Measurements from ENCODE around the gene FANK1. TPM values are rescaled to one million over a fixed set of nuclear protein-coding genes. Genes with fewer than 3 reads are reported as not detected.

Gene FANK1
- total and polyA plus RNA-seq, 2 donors (not counting 1 experiment from before 2014, with no cell fraction given), result 0.13 TPM; not detected in 1

DNA sequence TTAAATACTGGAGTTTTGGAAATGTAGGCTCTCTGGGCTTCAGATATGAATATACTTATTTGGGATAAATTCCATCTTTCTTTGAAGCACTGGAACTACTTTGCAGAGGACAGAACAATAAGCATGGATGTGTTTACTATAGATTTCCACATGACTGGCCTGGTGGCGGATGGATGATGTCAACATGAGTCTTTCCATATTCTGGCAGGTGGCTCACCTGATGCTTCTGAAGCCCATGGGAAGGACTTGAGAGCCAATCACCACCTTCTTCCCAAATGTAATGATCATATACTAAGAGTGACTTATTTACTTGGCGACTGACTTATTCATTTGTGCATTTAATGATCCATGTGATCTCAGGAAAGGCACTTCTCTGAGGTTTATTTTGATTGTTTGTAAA lies 110.5 kb downstream of the FANK1 start:
- DNase-seq (no peak), ATAC-seq (ENCODE audit: low read depth) (no peak)
- H3K9me3 ChIP-seq (ENCODE audit: control extremely low read depth in 1 of 3, control insufficient read depth in 2 of 3, insufficient read depth in 1 of 3, low read length in 2 of 3), result peaks cover 0 to 2% (median 0%) of the 10 kb centered on the region in 3 donors
- H3K27me3 ChIP-seq (replicated peaks in 1 of 4; ENCODE audit: control extremely low read depth in 1 of 4, control insufficient read depth in 3 of 4, insufficient read depth in 4 of 4, low read length in 3 of 4), result no peaks in the 10 kb centered on the region
- no peaks in the 10 kb centered on the region for H4K20me1 ChIP-seq (ENCODE audit: control insufficient read depth, insufficient read depth, low read length, poor library complexity, severe bottlenecking)
- Mint-ChIP-seq H3K9me3 (ENCODE audit: insufficient read depth) (no peaks in the 10 kb centered on the region), H3K27ac (no peak overlapping the region), H3K4me1 (peaks cover 3% of the 10 kb centered on the region), H3K27me3 (no peaks in the 10 kb centered on the region), H3K4me3 (no peak overlapping the region)
- H3K4me2 ChIP-seq (replicated peaks; ENCODE audit: low read depth, low read length, poor library complexity, severe bottlenecking), result no peak overlapping the region
- no peak overlapping the region for H3K9ac ChIP-seq (ENCODE audit: low read length)
- H3K4me3 ChIP-seq (ENCODE audit: control extremely low read depth in 1 of 5, extremely low read depth in 1 of 5, insufficient read depth in 1 of 5, low read depth in 2 of 5, low read length in 4 of 5), result no peak overlapping the region
- no peaks in the 10 kb centered on the region for H3K36me3 ChIP-seq (replicated peaks in 1 of 2; ENCODE audit: control extremely low read depth in 1 of 2, control insufficient read depth in 1 of 2, extremely low read depth in 1 of 2, insufficient read depth in 2 of 2, low read length in 1 of 2)
- no peaks in the 10 kb centered on the region for H3K4me1 ChIP-seq (ENCODE audit: control insufficient read depth in 2 of 2, insufficient read depth in 2 of 2, low read length in 2 of 2)
- H3K27ac ChIP-seq (ENCODE audit: low read length in 2 of 2), result no peak overlapping the region
- TF ChIP-seq, protein P1, sequence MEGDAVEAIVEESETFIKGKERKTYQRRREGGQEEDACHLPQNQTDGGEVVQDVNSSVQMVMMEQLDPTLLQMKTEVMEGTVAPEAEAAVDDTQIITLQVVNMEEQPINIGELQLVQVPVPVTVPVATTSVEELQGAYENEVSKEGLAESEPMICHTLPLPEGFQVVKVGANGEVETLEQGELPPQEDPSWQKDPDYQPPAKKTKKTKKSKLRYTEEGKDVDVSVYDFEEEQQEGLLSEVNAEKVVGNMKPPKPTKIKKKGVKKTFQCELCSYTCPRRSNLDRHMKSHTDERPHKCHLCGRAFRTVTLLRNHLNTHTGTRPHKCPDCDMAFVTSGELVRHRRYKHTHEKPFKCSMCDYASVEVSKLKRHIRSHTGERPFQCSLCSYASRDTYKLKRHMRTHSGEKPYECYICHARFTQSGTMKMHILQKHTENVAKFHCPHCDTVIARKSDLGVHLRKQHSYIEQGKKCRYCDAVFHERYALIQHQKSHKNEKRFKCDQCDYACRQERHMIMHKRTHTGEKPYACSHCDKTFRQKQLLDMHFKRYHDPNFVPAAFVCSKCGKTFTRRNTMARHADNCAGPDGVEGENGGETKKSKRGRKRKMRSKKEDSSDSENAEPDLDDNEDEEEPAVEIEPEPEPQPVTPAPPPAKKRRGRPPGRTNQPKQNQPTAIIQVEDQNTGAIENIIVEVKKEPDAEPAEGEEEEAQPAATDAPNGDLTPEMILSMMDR (IDR thresholded peaks at IDR 0.05), result no peak
- no peak for TF ChIP-seq EZH2 (IDR thresholded peaks at IDR 0.05; ENCODE audit: borderline replicate concordance, insufficient read depth, low read depth, low read length, poor library complexity, severe bottlenecking)
- no peaks in the 10 kb centered on the region for H3K79me2 ChIP-seq (ENCODE audit: control insufficient read depth, insufficient read depth, low read length)
- no CpG with 5 or more reads among the region's 2 CpGs for WGBS (ENCODE audit: insufficient coverage)
- H2AFZ ChIP-seq (ENCODE audit: insufficient read depth, low read depth, low read length, poor library complexity, severe bottlenecking), result no peak overlapping the region
- POLR2A ChIA-PET, result no interaction called here
- CTCF ChIA-PET, result no interaction called here
- intact Hi-C loops (cut with micrococcal nuclease), result no loop called here

DNA sequence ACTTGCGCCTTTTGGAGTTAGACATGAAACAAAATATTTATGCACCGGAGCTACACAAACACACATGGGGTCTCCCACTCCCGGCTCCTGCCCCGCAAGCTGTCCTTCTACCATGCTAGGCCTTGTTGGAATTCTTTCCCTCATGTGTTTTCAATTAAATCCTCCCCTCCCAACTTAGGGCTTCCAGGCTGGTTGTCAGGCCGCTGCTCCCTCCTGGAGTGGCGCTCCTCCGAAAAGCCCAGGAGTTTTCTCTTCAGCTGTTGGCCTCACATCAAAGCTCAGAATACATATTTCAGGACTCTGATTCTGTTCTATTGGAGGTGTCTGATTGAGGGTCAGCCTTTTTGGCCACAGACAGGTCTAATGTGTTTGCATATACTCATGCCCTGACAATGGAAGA lies 113.3 kb downstream of the FANK1 start:
- ChIA-PET CTCF (no interaction called here), POLR2A (no interaction called here)
- Histone ChIP-seq H3K36me3 (replicated peaks in 1 of 2; ENCODE audit: control extremely low read depth in 1 of 2, control insufficient read depth in 1 of 2, extremely low read depth in 1 of 2, insufficient read depth in 2 of 2, low read length in 1 of 2) (no peaks in the 10 kb centered on the region), H3K4me1 (ENCODE audit: control insufficient read depth in 2 of 2, insufficient read depth in 2 of 2, low read length in 2 of 2) (no peaks in the 10 kb centered on the region), H3K79me2 (ENCODE audit: control insufficient read depth, insufficient read depth, low read length) (no peaks in the 10 kb centered on the region), H3K4me3 (ENCODE audit: control extremely low read depth in 1 of 5, extremely low read depth in 1 of 5, insufficient read depth in 1 of 5, low read depth in 2 of 5, low read length in 4 of 5) (no peak overlapping the region), H3K27ac (ENCODE audit: low read length in 2 of 2) (no peak overlapping the region), H3K27me3 (replicated peaks in 1 of 4; ENCODE audit: control extremely low read depth in 1 of 4, control insufficient read depth in 3 of 4, insufficient read depth in 4 of 4, low read length in 3 of 4) (no peaks in the 10 kb centered on the region), H2AFZ (ENCODE audit: insufficient read depth, low read depth, low read length, poor library complexity, severe bottlenecking) (no peak overlapping the region), H3K9ac (ENCODE audit: low read length) (no peak overlapping the region), H3K9me3 (ENCODE audit: control extremely low read depth in 1 of 3, control insufficient read depth in 2 of 3, insufficient read depth in 1 of 3, low read length in 2 of 3) (peaks cover 0 to 2% (median 0%) of the 10 kb centered on the region in 3 donors), H3K4me2 (replicated peaks; ENCODE audit: low read depth, low read length, poor library complexity, severe bottlenecking) (no peak overlapping the region), H4K20me1 (ENCODE audit: control insufficient read depth, insufficient read depth, low read length, poor library complexity, severe bottlenecking) (no peaks in the 10 kb centered on the region)
- TF ChIP-seq EZH2 (IDR thresholded peaks at IDR 0.05; ENCODE audit: borderline replicate concordance, insufficient read depth, low read depth, low read length, poor library complexity, severe bottlenecking), result no peak
- TF ChIP-seq, protein P1 (IDR thresholded peaks at IDR 0.05), result no peak
- H3K9me3 Mint-ChIP-seq (ENCODE audit: insufficient read depth), result no peaks in the 10 kb centered on the region
- H3K4me3 Mint-ChIP-seq, result no peak overlapping the region
- 98% methylated on average over 4 of the region's 7 CpGs for WGBS (ENCODE audit: insufficient coverage)
- peaks cover 3% of the 10 kb centered on the region for H3K4me1 Mint-ChIP-seq
- DNase-seq, result no peak
- no peak for ATAC-seq (ENCODE audit: low read depth)
- intact Hi-C loops (cut with micrococcal nuclease), result no loop called here
- no peaks in the 10 kb centered on the region for H3K27me3 Mint-ChIP-seq
- H3K27ac Mint-ChIP-seq, result no peak overlapping the region
